Heart left ventricle (tissue), 16 donors: ENCODE results near the gene REPS2. TPM values are rescaled to one million over a fixed set of nuclear protein-coding genes. Genes with fewer than 3 reads are reported as not detected.

Experiments
- ATAC-seq, 4 donors: fragments of 200-7000 bp; cut with Tn5 transposase; one replicate each; pipeline ENCODE4 v1.9.1; 2020 to 2022; ENCODE audit warnings: moderate library complexity in 4 of 4, mild to moderate bottlenecking in 3 of 4, moderate number of reproducible peaks in 1 of 4
- DNase-seq, 5 donors: peaks; one replicate each; pipeline ENCODE4 v3.0.0-alpha.2; 2020
- H3K27ac ChIP-seq, 12 donors: fragments of 200-600 bp; sonication (generic) in 4 of 12; one replicate each; pipeline versions ENCODE4 v1.5.0 to v1.8.0; 2016 to 2022; ENCODE audit warnings: mild to moderate bottlenecking in 2 of 12
- H3K27me3 ChIP-seq, 9 donors: fragments of 200-600 bp; sonication (generic) in 2 of 9; one replicate each; pipeline versions ENCODE4 v1.5.1 to v1.8.0; 2016 to 2022; ENCODE audit warnings: mild to moderate bottlenecking in 3 of 9
- H3K36me3 ChIP-seq, 9 donors: fragments of 200-600 bp; sonication (generic) in 2 of 9; one replicate each; pipeline versions ENCODE4 v1.5.0 to v1.8.0; 2018 to 2022; ENCODE audit warnings: mild to moderate bottlenecking in 2 of 9
- H3K4me1 ChIP-seq, 12 donors: fragments of 200-600 bp; sonication (generic) in 4 of 12; one replicate each; pipeline versions ENCODE4 v1.5.0 to v1.8.0; 2016 to 2022; ENCODE audit warnings: mild to moderate bottlenecking in 3 of 12
- H3K4me3 ChIP-seq, 12 donors: fragments of 200-600 bp; sonication (generic) in 4 of 12; one replicate each; pipeline versions ENCODE4 v1.5.0 to v1.8.0; 2017 to 2022; ENCODE audit warnings: mild to moderate bottlenecking in 9 of 12, moderate library complexity in 4 of 12
- H3K9me3 ChIP-seq, 12 donors: fragments of 200-600 bp; sonication (generic) in 4 of 12; one replicate each; pipeline versions ENCODE4 v1.5.0 to v1.8.0; 2016 to 2022; ENCODE audit warnings: mild to moderate bottlenecking in 1 of 12
- CTCF ChIP-seq, 12 donors: fragments of 200-600 bp; sonication (generic) in 4 of 12; IDR thresholded peaks; one replicate each; pipeline versions ENCODE4 v1.5.0 to v1.8.0; 2018 to 2022; ENCODE audit warnings: antibody characterized with exemption in 12 of 12, mild to moderate bottlenecking in 5 of 12
- POLR2A ChIP-seq, 2 donors: fragments of 450-650 bp; IDR thresholded peaks; one replicate each; pipeline ENCODE4 v1.6.1; 2017; ENCODE audit warnings: antibody characterized with exemption in 2 of 2, mild to moderate bottlenecking in 2 of 2, moderate library complexity in 2 of 2
- WGBS, 4 donors: extraction: QIAGEN DNeasy Blood & Tissue Kit in 2 of 4; methylation state at CpG; one replicate each; pipeline versions ENCODE4 v1.1.5 to v1.1.7; 2013 to 2018; 5-methylcytosine and 5-hydroxymethylcytosine counted together
- intact Hi-C, 10 donors: fragments of 100-400 bp; cut with DNase I; formaldehyde crosslinking; loops; one replicate each; pipeline versions ENCODE4 v1.11.1 to v1.14.2; 2022
- polyA plus RNA-seq, 2 donors: library from polyadenylated mRNA; stranded (reverse); fragments of 200-250 nt; gene quantifications; one replicate each; pipeline ENCODE4 v1.2.3, GENCODE V29; 2013
- total RNA-seq, 9 donors: library from RNA; depleted of rRNA in 2 of 9; stranded (reverse); fragments of >200 nt in 2 of 9; fragmentation: NEBNext Ultra II Directional in 3 of 9; extraction: Animal tissue kit (Norgen Biotek cat#: 25700) in 3 of 9; gene quantifications; one replicate each; pipeline versions ENCODE4 v1.1.0 to v1.2.4, GENCODE V29; 2016 to 2023
- donor health status: ischemic (EF 13 %, LVEDD 7.1; RV severe dilation, severe dysfunction).
- donor health status: healthy with polysubstance abuse.
- donor health status: DM: no; HTN: yes; CAD: no.
- donor health status: DM: no; HTN: no; CAD: no.
- donor health status: ischemic (EF 25% LVEDD 6.9; RV normal size, moderate dysfunction).
- donor health status: ischemic (EF 25% LVEDD 5.7; RV mildly dilated, moderate dysfunction).
- donor health status: healthy.
- donor health status: DM: yes; HTN: yes; CAD: no.
- donor health status: ischemic (EF 35%, LVEDD 5.7; RV mildly dilated, moderate dysfunction).
- donor health status: nonischemic (EF 11% LVEDD 7.7; RV severe dilation, severe dysfunction).
- donor health status: DM: yes; HTN: yes; CAD: no.
- donor health status: PGD.
- donor health status: ischemic (EF 29% LVEDD 5.4; RV normal size, mild dysfunction).
- donor health status: nonischemic (EF 23%, LVEDD 6.1; RV moderate dilation, normal function).

REPS2 gene
- total and polyA plus RNA-seq, 11 donors: 0.89 to 11.9 (median 6.5) TPM

- no peak overlapping the region for H3K4me3 ChIP-seq
- ATAC-seq: no peak
- intact Hi-C loops: no loop called here
- H3K4me1 ChIP-seq: no peaks in the 10 kb centered on the region
- peaks cover 0 to 5% (median 0%) of the 10 kb centered on the region in 12 donors for H3K9me3 ChIP-seq
- no peak for TF ChIP-seq CTCF (IDR thresholded peaks at IDR 0.05)
- no peak for TF ChIP-seq POLR2A (IDR thresholded peaks at IDR 0.05)
- H3K27me3 ChIP-seq: no peaks in the 10 kb centered on the region
- WGBS, 4 donors: 69 to 86% (median 78%) methylated on average over 2 of the region's 2 CpGs
- no peaks in the 10 kb centered on the region for H3K36me3 ChIP-seq
- DNase-seq: no peak
- H3K27ac ChIP-seq: no peak overlapping the region
Observed at GRCh38 chrX:17170973-17171372, 224.5 kb downstream of the REPS2 start.

GRCh38 chrX:17174671-17175070 lies 228.2 kb downstream of the REPS2 start:
- H3K27ac ChIP-seq: no peak overlapping the region
- peaks cover 0 to 5% (median 0%) of the 10 kb centered on the region in 12 donors for H3K9me3 ChIP-seq
- no peaks in the 10 kb centered on the region for H3K36me3 ChIP-seq
- no peak overlapping the region for H3K4me3 ChIP-seq
- TF ChIP-seq POLR2A (IDR thresholded peaks at IDR 0.05) (no peak), CTCF (IDR thresholded peaks at IDR 0.05) (no peak)
- intact Hi-C loops: no loop called here
- no peaks in the 10 kb centered on the region for H3K4me1 ChIP-seq
- DNase-seq (peak; percentile 38 to 82 (median 65)), ATAC-seq (peak in 3 of 4 donors; percentile 75 to 84 (median 77))
- WGBS, 4 donors: 63 to 74% (median 66%) methylated on average over 5 to 8 of the region's 8 CpGs
- no peaks in the 10 kb centered on the region for H3K27me3 ChIP-seq

- peaks cover 0 to 3% (median 0%) of the 10 kb centered on the region in 9 donors for H3K27me3 ChIP-seq
- DNase-seq (no peak), ATAC-seq (no peak)
- H3K4me1 ChIP-seq: no peaks in the 10 kb centered on the region
- H3K36me3 ChIP-seq: no peaks in the 10 kb centered on the region
- H3K4me3 ChIP-seq: no peak overlapping the region
- H3K27ac ChIP-seq: no peak overlapping the region
- TF ChIP-seq POLR2A (IDR thresholded peaks at IDR 0.05) (no peak), CTCF (IDR thresholded peaks at IDR 0.05) (no peak)
- no peaks in the 10 kb centered on the region for H3K9me3 ChIP-seq
- intact Hi-C loops: no loop called here
- WGBS, 4 donors: 91 to 98% (median 94%) methylated on average over 3 of the region's 3 CpGs
Observed at GRCh38 chrX:17182317-17182716, 235.9 kb downstream of the REPS2 start.

GRCh38 chrX:17183566-17183965 lies 237.1 kb downstream of the REPS2 start:
- H3K36me3 ChIP-seq: no peaks in the 10 kb centered on the region
- WGBS, 4 donors: 60 to 78% (median 71%) methylated on average over 2 of the region's 2 CpGs
- no peak overlapping the region for H3K4me3 ChIP-seq
- no peak for ATAC-seq
- DNase-seq: no peak
- no peaks in the 10 kb centered on the region for H3K4me1 ChIP-seq
- no peak for TF ChIP-seq CTCF (IDR thresholded peaks at IDR 0.05)
- TF ChIP-seq POLR2A (IDR thresholded peaks at IDR 0.05): no peak
- intact Hi-C loops: no loop called here
- H3K27me3 ChIP-seq: peaks cover 0 to 3% (median 0%) of the 10 kb centered on the region in 9 donors
- H3K9me3 ChIP-seq: no peaks in the 10 kb centered on the region
- H3K27ac ChIP-seq: no peak overlapping the region
